Fibroblast of pulmonary artery (primary cell): ENCODE results near the gene BRIP1.

Experiments used
- DNase-seq: peaks from one replicate; pipeline ENCODE4 v3.0.0-alpha.2; 2010; ENCODE audit warnings: low read depth
- H3K4me3 ChIP-seq: replicated peaks from 2 replicates; pipeline ENCODE4 v1.5.1; 2011; ENCODE audit warnings: low read depth, mild to moderate bottlenecking, control low read depth, low read length, moderate library complexity
- CTCF ChIP-seq: IDR thresholded peaks from 2 replicates; pipeline ENCODE4 v1.5.1; 2011; ENCODE audit warnings: mild to moderate bottlenecking, control low read depth, low read length, inconsistent platforms; ENCODE audit errors: missing control alignments

BRIP1 gene

DNA sequence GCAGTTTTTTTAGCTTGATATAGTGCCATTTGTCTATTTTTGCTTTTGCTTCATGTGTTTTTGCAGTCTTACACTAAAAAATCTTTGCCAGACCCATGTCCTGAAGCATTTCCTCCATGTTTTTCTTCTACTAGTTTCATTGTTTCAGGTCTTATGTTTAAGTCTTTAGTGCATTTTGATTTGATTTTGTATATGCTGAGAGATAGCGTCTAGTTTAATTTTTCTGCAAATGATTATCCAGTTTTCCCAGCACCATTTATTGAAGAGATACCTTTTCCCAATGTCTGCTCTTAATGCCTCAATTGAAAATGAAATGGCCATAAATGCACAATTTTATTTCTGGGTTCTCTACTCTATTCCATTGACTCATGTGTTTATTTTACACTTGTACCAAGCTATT, 231.5 kb downstream of the BRIP1 start:
- no peak overlapping the region for H3K4me3 ChIP-seq
- DNase-seq: no peak
- no peak for TF ChIP-seq CTCF
